T-helper 2 cell treated with Interferon-gamma antibody and Interleukin-4, amounts not matched to agents 5 μg/mL and 100 μg/mL, for 36 hours (primary cell): ENCODE measurements around the gene NAALADL1.

Experiments
- DNase-seq: peaks from one replicate; pipeline ENCODE4 v3.0.0; 2021; ENCODE audit warnings: low spot score
- H3K27ac Mint-ChIP-seq: one replicate; pipeline ENCODE4 v1.8.0; 2021; ENCODE audit warnings: mild to moderate bottlenecking, mixed read lengths
- H3K27me3 Mint-ChIP-seq: one replicate; pipeline ENCODE4 v1.8.0; 2021; ENCODE audit warnings: low read depth, mixed read lengths
- H3K36me3 Mint-ChIP-seq: one replicate; pipeline ENCODE4 v1.8.0; 2021; ENCODE audit warnings: low read depth, mixed read lengths
- H3K4me1 Mint-ChIP-seq: one replicate; pipeline ENCODE4 v1.8.0; 2021; ENCODE audit warnings: low read depth, mixed read lengths
- H3K4me3 Mint-ChIP-seq: one replicate; pipeline ENCODE4 v1.8.0; 2022; ENCODE audit warnings: mild to moderate bottlenecking, moderate library complexity, mixed read lengths
- H3K9me3 Mint-ChIP-seq: one replicate; pipeline ENCODE4 v1.8.0; 2021; ENCODE audit warnings: mixed read lengths

NAALADL1 gene

GRCh38 chr11:65058419-65059054 lies at the start of gene NAALADL1:
Gene NAALADL1 (minus strand): TSS chr11:65058553. CDS start chr11:65058521, 32 bp downstream.
- DNase-seq = no peak
- H3K27me3 Mint-ChIP-seq = no peaks in the 10 kb centered on the region
- no peaks in the 10 kb centered on the region for H3K36me3 Mint-ChIP-seq
- no peak within 1 kb of the TSS for H3K4me3 Mint-ChIP-seq
- no peaks in the 10 kb centered on the region for H3K9me3 Mint-ChIP-seq
- H3K4me1 Mint-ChIP-seq = peaks cover 17% of the 10 kb centered on the region
- no peak within 1 kb of the TSS for H3K27ac Mint-ChIP-seq

- H3K4me1 Mint-ChIP-seq = peaks cover 15% of the 10 kb centered on the region
- H3K4me3 Mint-ChIP-seq = no peak overlapping the region
- peaks cover 14% of the 10 kb centered on the region for H3K36me3 Mint-ChIP-seq
- DNase-seq = no peak
- H3K27ac Mint-ChIP-seq = no peak overlapping the region
- H3K9me3 Mint-ChIP-seq = no peaks in the 10 kb centered on the region
- no peaks in the 10 kb centered on the region for H3K27me3 Mint-ChIP-seq
Measured at GRCh38 chr11:65107751-65108468, 49.6 kb upstream of the NAALADL1 start.

GRCh38 chr11:65107078-65107477 lies 48.7 kb upstream of the NAALADL1 start:
- no peak for DNase-seq
- H3K27ac Mint-ChIP-seq = no peak overlapping the region
- peaks cover 14% of the 10 kb centered on the region for H3K36me3 Mint-ChIP-seq
- no peaks in the 10 kb centered on the region for H3K9me3 Mint-ChIP-seq
- no peaks in the 10 kb centered on the region for H3K27me3 Mint-ChIP-seq
- peaks cover 15% of the 10 kb centered on the region for H3K4me1 Mint-ChIP-seq
- H3K4me3 Mint-ChIP-seq = no peak overlapping the region

GRCh38 chr11:65104628-65105027 lies 46.3 kb upstream of the NAALADL1 start:
- no peak overlapping the region for H3K4me3 Mint-ChIP-seq
- DNase-seq = no peak
- peaks cover 4% of the 10 kb centered on the region for H3K4me1 Mint-ChIP-seq
- H3K27me3 Mint-ChIP-seq = no peaks in the 10 kb centered on the region
- peaks cover 12% of the 10 kb centered on the region for H3K36me3 Mint-ChIP-seq
- H3K9me3 Mint-ChIP-seq = no peaks in the 10 kb centered on the region
- no peak overlapping the region for H3K27ac Mint-ChIP-seq

GRCh38 chr11:65103476-65103875 lies 45.1 kb upstream of the NAALADL1 start:
- Mint-ChIP-seq H3K36me3 (peaks cover 14% of the 10 kb centered on the region), H3K9me3 (no peaks in the 10 kb centered on the region), H3K27ac (no peak overlapping the region), H3K27me3 (no peaks in the 10 kb centered on the region), H3K4me1 (peaks cover 7% of the 10 kb centered on the region), H3K4me3 (no peak overlapping the region)
- no peak for DNase-seq

GRCh38 chr11:65102142-65103095 lies 44.1 kb upstream of the NAALADL1 start:
- Mint-ChIP-seq H3K4me3 (no peak overlapping the region), H3K9me3 (no peaks in the 10 kb centered on the region), H3K4me1 (peaks cover 11% of the 10 kb centered on the region), H3K36me3 (peaks cover 16% of the 10 kb centered on the region), H3K27me3 (no peaks in the 10 kb centered on the region), H3K27ac (no peak overlapping the region)
- DNase-seq = no peak

GRCh38 chr11:65100674-65101350 lies 42.5 kb upstream of the NAALADL1 start:
- no peak for DNase-seq
- Mint-ChIP-seq H3K36me3 (peaks cover 13% of the 10 kb centered on the region), H3K4me3 (no peak overlapping the region), H3K9me3 (no peaks in the 10 kb centered on the region), H3K4me1 (peaks cover 12% of the 10 kb centered on the region), H3K27me3 (no peaks in the 10 kb centered on the region), H3K27ac (no peak overlapping the region)

- H3K27ac Mint-ChIP-seq = peak overlapping the region; percentile 57
- H3K4me3 Mint-ChIP-seq = peak overlapping the region; percentile 93
- peaks cover 5% of the 10 kb centered on the region for H3K36me3 Mint-ChIP-seq
- H3K27me3 Mint-ChIP-seq = no peaks in the 10 kb centered on the region
- no peak for DNase-seq
- peaks cover 12% of the 10 kb centered on the region for H3K4me1 Mint-ChIP-seq
- no peaks in the 10 kb centered on the region for H3K9me3 Mint-ChIP-seq
Measured at GRCh38 chr11:65096926-65097325, 38.6 kb upstream of the NAALADL1 start.

GRCh38 chr11:65095974-65096806 lies 37.8 kb upstream of the NAALADL1 start, which contains the start of gene VPS51:
Gene VPS51 (plus strand): TSS chr11:65096214. CDS start chr11:65096251, 37 bp downstream.
- peak within 1 kb of the TSS; percentile 93 for H3K4me3 Mint-ChIP-seq
- H3K27ac Mint-ChIP-seq = peak within 1 kb of the TSS; percentile 98
- DNase-seq = peak; percentile 84
- peaks cover 4% of the 10 kb centered on the region for H3K36me3 Mint-ChIP-seq
- no peaks in the 10 kb centered on the region for H3K9me3 Mint-ChIP-seq
- no peaks in the 10 kb centered on the region for H3K27me3 Mint-ChIP-seq
- peaks cover 12% of the 10 kb centered on the region for H3K4me1 Mint-ChIP-seq

- Mint-ChIP-seq H3K27me3 (no peaks in the 10 kb centered on the region), H3K4me1 (peaks cover 12% of the 10 kb centered on the region), H3K4me3 (peak overlapping the region; percentile 93), H3K9me3 (no peaks in the 10 kb centered on the region), H3K36me3 (peaks cover 4% of the 10 kb centered on the region), H3K27ac (peak overlapping the region; percentile 98)
- no peak for DNase-seq
Measured at GRCh38 chr11:65095427-65095826, 37.1 kb upstream of the NAALADL1 start.

- Mint-ChIP-seq H3K36me3 (peaks cover 15% of the 10 kb centered on the region), H3K27ac (no peak overlapping the region), H3K27me3 (no peaks in the 10 kb centered on the region), H3K4me1 (peaks cover 5% of the 10 kb centered on the region), H3K9me3 (no peaks in the 10 kb centered on the region), H3K4me3 (no peak overlapping the region)
- no peak for DNase-seq
Measured at GRCh38 chr11:65090628-65091027, 32.3 kb upstream of the NAALADL1 start.

- Mint-ChIP-seq H3K4me1 (peaks cover 9% of the 10 kb centered on the region), H3K4me3 (no peak overlapping the region), H3K9me3 (no peaks in the 10 kb centered on the region), H3K36me3 (peaks cover 17% of the 10 kb centered on the region), H3K27me3 (no peaks in the 10 kb centered on the region), H3K27ac (no peak overlapping the region)
- no peak for DNase-seq
Measured at GRCh38 chr11:65089621-65090020, 31.3 kb upstream of the NAALADL1 start.

GRCh38 chr11:65087827-65088226 lies 29.5 kb upstream of the NAALADL1 start:
- H3K27ac Mint-ChIP-seq = no peak overlapping the region
- peaks cover 29% of the 10 kb centered on the region for H3K36me3 Mint-ChIP-seq
- peaks cover 12% of the 10 kb centered on the region for H3K4me1 Mint-ChIP-seq
- no peak for DNase-seq
- H3K9me3 Mint-ChIP-seq = no peaks in the 10 kb centered on the region
- H3K4me3 Mint-ChIP-seq = no peak overlapping the region
- peaks cover 4% of the 10 kb centered on the region for H3K27me3 Mint-ChIP-seq
